Gastrocnemius medialis (tissue), 4 donors: ENCODE results near the gene PRKAG2. TPM values are rescaled to one million over a fixed set of nuclear protein-coding genes. Genes with fewer than 3 reads are reported as not detected.

Source experiments
- ATAC-seq, 2 donors: fragments of 150-250 bp; one replicate each; pipeline ENCODE4 v1.9.1; 2016
- DNase-seq, 2 donors: peaks; one replicate each; pipeline ENCODE4 v3.0.0-alpha.2; 2019
- H3K27ac ChIP-seq, 4 donors: fragments of 200-600 bp; sonication (generic); 1 replicate in 1 of 4; 2 replicates in 3 of 4; pipeline ENCODE4 v1.5.1; 2016 to 2018; ENCODE audit warnings: mild to moderate bottlenecking in 2 of 4, moderate library complexity in 1 of 4
- H3K27me3 ChIP-seq, 3 donors: fragments of 200-600 bp; sonication (generic) in 2 of 3; 1 replicate in 1 of 3; 2 replicates in 2 of 3; pipeline versions ENCODE4 v1.5.1 to v1.6.0; 2016 to 2019; ENCODE audit warnings: mild to moderate bottlenecking in 1 of 3, moderate library complexity in 1 of 3
- H3K36me3 ChIP-seq, 2 donors: fragments of 200-600 bp; sonication (generic) in 1 of 2; one replicate each; pipeline ENCODE4 v1.5.1; 2017 to 2018
- H3K4me1 ChIP-seq, 2 donors: fragments of 200-600 bp; sonication (generic) in 1 of 2; one replicate each; pipeline ENCODE4 v1.5.1; 2016 to 2017; ENCODE audit warnings: mild to moderate bottlenecking in 2 of 2
- H3K4me3 ChIP-seq, 4 donors: fragments of 200-600 bp; sonication (generic) in 3 of 4; 1 replicate in 1 of 4; 2 replicates in 3 of 4; pipeline ENCODE4 v1.5.1; 2016 to 2019; ENCODE audit warnings: mild to moderate bottlenecking in 2 of 4
- H3K9me3 ChIP-seq, 3 donors: fragments of 200-600 bp; sonication (generic) in 2 of 3; 1 replicate in 1 of 3; 2 replicates in 2 of 3; pipeline ENCODE4 v1.5.1; 2016 to 2019
- POLR2A ChIP-seq, 2 donors: fragments of 450-650 bp; IDR thresholded peaks; one replicate each; pipeline ENCODE4 v1.6.1; 2017; ENCODE audit warnings: antibody characterized with exemption in 2 of 2, mild to moderate bottlenecking in 2 of 2, moderate library complexity in 2 of 2
- in situ Hi-C, 4 donors: fragments of 200-750 bp; cut with MboI; loops; one replicate each; pipeline versions ENCODE4 v1.15.0 to v1.8.0; 2017; ENCODE audit warnings: low sequenced_read_pairs in 4 of 4
- intact Hi-C: fragments of 100-400 bp; cut with DNase I; formaldehyde crosslinking; loops from one replicate; pipeline ENCODE4 v1.15.1; 2023; ENCODE audit warnings: low total_unique reads
- total RNA-seq, 4 donors: library from RNA; depleted of rRNA; stranded (reverse); fragments of >200 nt; gene quantifications; one replicate each; pipeline versions ENCODE4 v1.1.0 to v1.2.3, GENCODE V29; 2016
- TF ChIP-seq, protein P1 (sequence below), 5 experiments: fragments of 450-650 bp in 3 of 5; fragments of 200-600 bp in 2 of 5; sonication (generic) in 2 of 5; IDR thresholded peaks in 4 of 5; conservative IDR thresholded peaks in 1 of 5; 1 replicate in 4 of 5; 2 replicates in 1 of 5; pipeline ENCODE4 v1.5.1; 2016 to 2019; ENCODE audit warnings: antibody characterized with exemption in 5 of 5, mild to moderate bottlenecking in 3 of 5, moderate library complexity in 3 of 5

Gene PRKAG2
- total RNA-seq, 4 donors from 2014 or later: 5.3 to 32.6 (median 13.9) TPM

DNA sequence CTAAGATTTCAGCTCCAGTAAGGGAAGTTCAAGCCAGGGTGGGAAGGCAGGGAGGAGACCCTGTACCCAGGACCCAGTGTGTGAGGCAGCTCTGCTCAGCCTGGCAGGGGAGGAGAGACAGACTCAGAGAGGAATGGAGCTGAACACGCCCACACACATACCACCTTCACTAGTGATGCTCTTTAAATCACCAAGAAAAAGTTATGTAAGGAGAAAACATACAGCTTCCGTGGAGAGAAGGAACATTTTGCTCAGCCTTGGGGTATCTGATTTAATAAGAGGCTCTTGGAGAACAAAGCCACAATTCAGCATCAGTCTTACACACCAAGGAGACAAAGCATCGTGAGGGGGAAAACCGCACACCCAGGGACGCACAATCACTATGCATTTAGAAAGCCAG, 62.9 kb downstream of the PRKAG2 start:
- no peak overlapping the region for H3K27ac ChIP-seq
- no peak overlapping the region for H3K4me3 ChIP-seq
- in situ Hi-C loops: no loop called here
- no peaks in the 10 kb centered on the region for H3K36me3 ChIP-seq
- H3K4me1 ChIP-seq: no peaks in the 10 kb centered on the region
- H3K27me3 ChIP-seq: no peaks in the 10 kb centered on the region
- intact Hi-C loops: no loop called here
- ATAC-seq (no peak), DNase-seq (no peak)
- no peaks in the 10 kb centered on the region for H3K9me3 ChIP-seq
- TF ChIP-seq, protein P1, sequence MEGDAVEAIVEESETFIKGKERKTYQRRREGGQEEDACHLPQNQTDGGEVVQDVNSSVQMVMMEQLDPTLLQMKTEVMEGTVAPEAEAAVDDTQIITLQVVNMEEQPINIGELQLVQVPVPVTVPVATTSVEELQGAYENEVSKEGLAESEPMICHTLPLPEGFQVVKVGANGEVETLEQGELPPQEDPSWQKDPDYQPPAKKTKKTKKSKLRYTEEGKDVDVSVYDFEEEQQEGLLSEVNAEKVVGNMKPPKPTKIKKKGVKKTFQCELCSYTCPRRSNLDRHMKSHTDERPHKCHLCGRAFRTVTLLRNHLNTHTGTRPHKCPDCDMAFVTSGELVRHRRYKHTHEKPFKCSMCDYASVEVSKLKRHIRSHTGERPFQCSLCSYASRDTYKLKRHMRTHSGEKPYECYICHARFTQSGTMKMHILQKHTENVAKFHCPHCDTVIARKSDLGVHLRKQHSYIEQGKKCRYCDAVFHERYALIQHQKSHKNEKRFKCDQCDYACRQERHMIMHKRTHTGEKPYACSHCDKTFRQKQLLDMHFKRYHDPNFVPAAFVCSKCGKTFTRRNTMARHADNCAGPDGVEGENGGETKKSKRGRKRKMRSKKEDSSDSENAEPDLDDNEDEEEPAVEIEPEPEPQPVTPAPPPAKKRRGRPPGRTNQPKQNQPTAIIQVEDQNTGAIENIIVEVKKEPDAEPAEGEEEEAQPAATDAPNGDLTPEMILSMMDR (IDR thresholded peaks at IDR 0.05 in 4 of 5, conservative IDR thresholded peaks at IDR 0.05 in 1 of 5): no peak

DNA sequence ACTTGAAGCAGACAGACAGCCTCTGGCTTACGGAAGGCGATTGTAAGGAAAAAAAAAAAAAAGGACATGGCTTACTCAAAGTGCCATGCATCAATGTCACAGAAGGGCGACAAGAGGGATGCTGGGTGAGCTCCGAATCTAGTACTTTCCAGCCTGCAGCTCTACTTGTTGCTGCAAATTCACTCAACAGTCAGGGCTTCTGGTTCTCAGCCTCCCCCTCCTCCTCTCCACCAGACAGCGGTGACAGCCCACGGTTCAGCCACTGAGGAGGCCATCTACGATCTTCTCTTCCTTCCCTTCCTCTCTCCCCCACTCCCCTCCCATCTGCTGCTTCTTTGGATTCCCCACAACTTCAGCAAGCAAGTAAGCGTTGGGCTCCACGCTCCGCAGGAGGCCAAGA, 63.5 kb downstream of the PRKAG2 start:
- Histone ChIP-seq H3K9me3 (no peaks in the 10 kb centered on the region), H3K4me1 (no peaks in the 10 kb centered on the region), H3K4me3 (no peak overlapping the region), H3K27me3 (no peaks in the 10 kb centered on the region), H3K36me3 (no peaks in the 10 kb centered on the region), H3K27ac (no peak overlapping the region)
- DNase-seq (no peak), ATAC-seq (no peak)
- in situ Hi-C loops: no loop called here
- intact Hi-C loops: no loop called here
- TF ChIP-seq POLR2A (IDR thresholded peaks at IDR 0.05): no peak
- TF ChIP-seq, protein P1 (IDR thresholded peaks at IDR 0.05 in 4 of 5, conservative IDR thresholded peaks at IDR 0.05 in 1 of 5): no peak

DNA sequence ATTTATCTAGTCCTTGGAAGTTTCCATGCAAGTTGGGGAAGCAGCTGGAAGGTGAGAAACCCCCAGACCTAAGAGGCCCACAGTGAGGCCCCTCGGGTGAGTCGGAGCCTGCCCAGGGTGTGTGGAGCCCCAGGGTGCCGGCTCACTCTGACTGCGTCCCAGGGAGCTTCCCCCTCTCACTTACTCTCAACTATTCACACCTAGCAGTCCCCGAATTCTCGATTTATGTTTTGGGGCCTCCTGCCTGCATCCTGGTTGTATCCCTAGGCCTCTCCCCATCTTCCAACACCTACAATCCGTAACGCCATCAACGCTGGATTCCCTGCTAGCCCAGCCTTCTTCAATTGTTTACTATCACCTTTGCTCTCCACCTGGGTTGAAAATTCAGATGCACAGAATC, 63.9 kb downstream of the PRKAG2 start:
- H3K4me1 ChIP-seq: no peaks in the 10 kb centered on the region
- intact Hi-C loops (no loop called here), in situ Hi-C loops (no loop called here)
- DNase-seq (no peak), ATAC-seq (no peak)
- H3K36me3 ChIP-seq: no peaks in the 10 kb centered on the region
- no peak overlapping the region for H3K4me3 ChIP-seq
- H3K27ac ChIP-seq: no peak overlapping the region
- no peak for TF ChIP-seq POLR2A (IDR thresholded peaks at IDR 0.05)
- TF ChIP-seq, protein P1 (IDR thresholded peaks at IDR 0.05 in 4 of 5, conservative IDR thresholded peaks at IDR 0.05 in 1 of 5): no peak
- no peaks in the 10 kb centered on the region for H3K27me3 ChIP-seq
- no peaks in the 10 kb centered on the region for H3K9me3 ChIP-seq

DNA sequence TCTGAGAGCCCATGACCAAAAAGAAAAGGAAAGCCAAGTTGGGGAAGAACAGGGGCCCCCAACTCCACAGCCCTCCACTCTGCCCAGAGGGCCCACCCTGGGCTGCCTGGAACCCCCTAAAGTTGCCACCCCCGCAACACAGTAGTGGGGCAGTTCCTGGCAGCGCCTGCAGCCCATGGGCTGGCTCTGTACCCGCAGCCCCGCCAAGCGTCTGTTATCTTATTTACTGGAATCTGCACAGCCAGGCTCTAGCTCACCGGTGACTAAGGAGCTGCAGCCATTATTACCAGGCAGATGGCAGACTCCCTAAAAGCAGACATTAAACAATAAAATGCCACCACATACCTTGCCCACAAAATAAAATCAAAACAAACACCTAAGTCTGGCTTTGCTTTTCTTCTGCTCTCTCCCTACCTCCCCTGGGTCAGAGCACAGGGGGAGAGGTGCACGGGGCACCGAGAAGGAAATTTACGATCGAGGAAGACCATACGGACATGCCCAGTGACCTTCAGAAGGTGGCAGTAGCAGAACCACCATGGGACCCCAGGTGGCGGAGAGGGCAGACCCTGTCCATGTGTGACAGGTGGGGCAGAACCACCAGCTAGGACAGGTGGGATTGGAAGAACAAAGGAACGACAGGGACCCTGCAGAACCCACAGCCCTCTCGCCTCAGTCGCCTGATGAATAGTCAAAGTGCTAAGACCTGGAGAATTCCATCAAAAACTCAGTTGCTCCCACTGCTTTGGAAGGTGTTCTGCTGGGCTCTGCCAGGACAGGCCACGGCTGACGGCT, 66.3 kb downstream of the PRKAG2 start:
- no peaks in the 10 kb centered on the region for H3K27me3 ChIP-seq
- no peaks in the 10 kb centered on the region for H3K4me1 ChIP-seq
- no peak for ATAC-seq
- no peak for TF ChIP-seq POLR2A (IDR thresholded peaks at IDR 0.05)
- TF ChIP-seq, protein P1 (IDR thresholded peaks at IDR 0.05 in 4 of 5, conservative IDR thresholded peaks at IDR 0.05 in 1 of 5): no peak
- intact Hi-C loops (no loop called here), in situ Hi-C loops (no loop called here)
- H3K9me3 ChIP-seq: no peaks in the 10 kb centered on the region
- H3K36me3 ChIP-seq: no peaks in the 10 kb centered on the region
- no peak for DNase-seq
- H3K4me3 ChIP-seq: no peak overlapping the region
- no peak overlapping the region for H3K27ac ChIP-seq

DNA sequence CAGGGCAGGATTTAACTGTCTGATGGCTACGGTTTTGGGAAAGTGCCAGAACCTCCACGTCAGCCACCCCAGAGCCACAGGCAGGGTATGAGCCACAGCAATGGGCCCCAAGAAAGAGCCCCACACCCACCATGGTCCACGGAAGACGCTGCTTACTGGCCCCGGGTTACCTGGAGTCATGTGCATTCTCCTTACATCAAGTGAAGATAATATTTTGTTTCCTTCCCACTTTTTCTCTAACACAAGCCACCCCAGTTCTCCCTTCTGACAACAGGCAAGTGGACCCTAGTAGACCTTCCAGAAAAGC, 67.1 kb downstream of the PRKAG2 start:
- no peak for DNase-seq
- Histone ChIP-seq H3K4me3 (no peak overlapping the region), H3K27me3 (no peaks in the 10 kb centered on the region)

More for the DNA sequence above, 67.1 kb downstream of the PRKAG2 start:
- no peaks in the 10 kb centered on the region for H3K4me1 ChIP-seq
- no peaks in the 10 kb centered on the region for H3K9me3 ChIP-seq
- ATAC-seq: no peak
- H3K27ac ChIP-seq: no peak overlapping the region
- TF ChIP-seq, protein P1 (IDR thresholded peaks at IDR 0.05 in 4 of 5, conservative IDR thresholded peaks at IDR 0.05 in 1 of 5): no peak
- no peak for TF ChIP-seq POLR2A (IDR thresholded peaks at IDR 0.05)
- intact Hi-C loops (no loop called here), in situ Hi-C loops (no loop called here)
- no peaks in the 10 kb centered on the region for H3K36me3 ChIP-seq
